Activated T-helper 2 cell treated with anti-CD3 and anti-CD28 coated beads, Interferon-gamma antibody, Interleukin-2, Interleukin-4, amounts not matched to agents 10 μg/mL and 5 μg/mL and 100 μg/mL, durations not matched to agents 14 hours and 24 hours and 36 hours (primary cell): ENCODE results near the gene GTF3C5. TPM values are rescaled to one million over a fixed set of nuclear protein-coding genes. Genes with fewer than 3 reads are reported as not detected.
"Not testable (repeated sequence)": the region's sequence is repeated elsewhere in the genome, so short reads cannot be mapped to it uniquely, and the experiment has no call there.

ENCODE experiments used
- DNase-seq: peaks from one replicate; pipeline ENCODE4 v3.0.0; 2021; ENCODE audit warnings: low spot score
- H3K27ac Mint-ChIP-seq: one replicate; pipeline ENCODE4 v1.8.0; 2021; ENCODE audit warnings: mixed read lengths
- H3K27me3 Mint-ChIP-seq: one replicate; pipeline ENCODE4 v1.8.0; 2021; ENCODE audit warnings: low read depth, mixed read lengths
- H3K36me3 Mint-ChIP-seq: one replicate; pipeline ENCODE4 v1.8.0; 2021; ENCODE audit warnings: low read depth, mixed read lengths
- H3K4me1 Mint-ChIP-seq: one replicate; pipeline ENCODE4 v1.8.0; 2021; ENCODE audit warnings: low read depth, mixed read lengths
- H3K4me3 Mint-ChIP-seq: one replicate; pipeline ENCODE4 v1.8.0; 2021; ENCODE audit warnings: low read depth, mild to moderate bottlenecking, moderate library complexity, mixed read lengths
- H3K9me3 Mint-ChIP-seq: one replicate; pipeline ENCODE4 v1.8.0; 2021; ENCODE audit warnings: mixed read lengths
- intact Hi-C: fragments of 100-400 bp; cut with micrococcal nuclease; formaldehyde crosslinking; loops from one replicate; pipeline ENCODE4 v1.15.1; 2023
- total RNA-seq: library from RNA; stranded (reverse); gene quantifications from 2 replicates; pipeline ENCODE4 v1.2.3, GENCODE V29; 2022

Gene GTF3C5
- total RNA-seq, 1 donor from 2014 or later = 89.7 TPM

DNA sequence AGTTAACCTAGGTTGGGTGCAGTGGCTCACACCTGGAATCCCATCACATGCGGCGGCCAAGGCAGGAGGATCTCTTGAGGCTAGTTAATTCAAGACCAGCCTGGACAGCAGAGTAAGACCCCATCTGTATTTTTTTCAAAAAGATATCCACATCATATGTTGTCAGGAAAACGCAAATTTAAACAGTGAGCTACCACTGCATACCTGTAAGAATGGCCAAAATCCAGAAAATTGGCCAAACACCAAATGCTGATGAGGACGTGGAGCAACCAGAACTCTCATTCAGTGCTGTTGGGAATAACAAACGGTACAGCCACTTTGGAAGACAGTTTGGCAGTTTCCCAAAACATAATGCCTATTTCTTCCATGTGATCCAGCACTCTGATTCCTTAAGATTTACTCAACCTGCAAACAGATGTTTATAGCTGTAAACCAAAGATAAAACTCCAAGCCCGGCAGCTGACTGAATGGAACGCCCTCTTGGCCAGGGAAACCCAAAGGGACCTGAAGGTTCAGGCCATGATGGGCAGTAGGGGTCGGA is 43.4 kb downstream of the GTF3C5 start:
- H3K9me3 Mint-ChIP-seq = no peaks in the 10 kb centered on the region
- H3K36me3 Mint-ChIP-seq = no peaks in the 10 kb centered on the region
- intact Hi-C loops = no loop called here
- peaks cover 9% of the 10 kb centered on the region for H3K27me3 Mint-ChIP-seq
- no peaks in the 10 kb centered on the region for H3K4me1 Mint-ChIP-seq
- no peak for DNase-seq
- H3K4me3 Mint-ChIP-seq = no peak overlapping the region
- H3K27ac Mint-ChIP-seq = no peak overlapping the region

DNA sequence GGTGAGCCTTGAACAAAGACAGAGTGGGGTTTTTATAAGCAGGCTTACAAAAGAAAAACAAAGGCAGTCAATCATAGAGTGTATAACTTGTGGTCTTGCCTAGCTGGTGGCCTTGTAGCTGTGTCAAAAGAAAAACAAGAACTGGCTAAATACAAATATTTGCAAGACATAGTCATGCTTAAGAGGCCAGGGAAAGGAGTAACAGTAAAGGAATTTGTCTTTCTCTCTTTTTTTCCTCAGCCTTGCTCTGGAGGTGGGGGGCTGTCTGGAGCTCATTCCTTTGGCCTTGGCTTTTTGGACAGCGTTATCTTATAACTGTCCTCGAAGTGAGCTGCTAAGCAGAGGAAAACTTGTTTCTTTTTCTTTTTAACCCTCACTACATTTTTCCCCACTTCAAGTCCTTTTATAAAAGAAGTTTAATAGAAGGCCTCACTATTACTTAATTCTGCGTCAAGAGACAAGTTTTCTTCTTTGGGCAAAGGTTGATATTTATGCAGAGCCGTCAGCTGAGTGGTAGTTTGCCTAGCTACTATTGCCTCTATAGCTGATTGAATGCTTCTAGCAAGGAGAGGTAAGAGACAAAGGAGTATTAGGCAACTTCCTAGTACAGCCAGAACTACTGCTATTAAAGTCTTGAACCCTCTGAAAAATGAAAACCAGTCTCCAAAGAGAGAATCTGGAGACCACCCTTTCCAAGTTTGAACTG is 45.3 kb downstream of the GTF3C5 start:
- Mint-ChIP-seq H3K36me3 (no peaks in the 10 kb centered on the region), H3K4me3 (no peak overlapping the region), H3K9me3 (no peaks in the 10 kb centered on the region), H3K27ac (no peak overlapping the region), H3K27me3 (peaks cover 15% of the 10 kb centered on the region), H3K4me1 (no peaks in the 10 kb centered on the region)
- intact Hi-C loops = no loop called here
- DNase-seq = no peak

DNA sequence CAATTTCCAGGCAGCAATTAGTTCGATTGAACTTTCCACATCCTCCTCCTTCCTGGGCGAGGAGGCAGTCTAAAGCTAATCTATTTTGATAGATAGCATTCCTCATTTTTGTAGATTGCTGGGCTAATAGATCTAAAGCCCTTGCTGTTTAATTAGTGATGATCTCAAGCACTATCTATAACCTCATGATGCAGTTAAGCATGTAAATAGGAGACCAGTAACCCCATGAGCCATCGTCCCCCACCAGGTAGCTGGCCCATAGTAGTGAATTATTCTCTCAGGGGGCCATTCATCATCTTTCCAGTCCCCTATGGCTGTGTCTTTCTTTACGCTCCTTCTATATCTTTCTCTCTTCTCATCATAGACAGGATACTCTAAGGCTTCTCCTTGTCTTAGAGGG is 45.9 kb downstream of the GTF3C5 start:
- H3K9me3 Mint-ChIP-seq = no peaks in the 10 kb centered on the region
- no peak overlapping the region for H3K4me3 Mint-ChIP-seq
- no peak overlapping the region for H3K27ac Mint-ChIP-seq
- peaks cover 15% of the 10 kb centered on the region for H3K27me3 Mint-ChIP-seq
- intact Hi-C loops = no loop called here
- no peaks in the 10 kb centered on the region for H3K4me1 Mint-ChIP-seq
- DNase-seq = no peak
- no peaks in the 10 kb centered on the region for H3K36me3 Mint-ChIP-seq

DNA sequence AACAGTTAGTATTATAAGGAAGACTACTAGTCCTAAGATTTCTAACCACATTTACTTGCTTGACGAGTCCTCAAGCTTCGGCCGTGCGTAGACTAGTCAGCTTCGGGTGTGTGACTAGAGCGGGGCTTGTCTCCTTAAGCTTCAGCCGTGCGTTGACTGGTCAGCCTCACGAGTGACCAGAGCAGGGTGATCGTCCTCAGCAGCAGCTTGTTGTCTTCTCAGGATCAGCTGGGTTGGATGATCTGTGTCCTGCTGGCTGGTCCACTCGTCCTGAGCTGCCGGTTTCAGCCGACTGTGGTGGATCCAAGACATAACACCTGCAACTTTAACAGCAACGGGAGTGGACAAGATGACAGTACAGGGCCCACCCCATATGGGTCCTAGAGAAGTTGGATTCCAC is 47.7 kb downstream of the GTF3C5 start:
- intact Hi-C loops = no loop called here
- H3K27me3 Mint-ChIP-seq = peaks cover 15% of the 10 kb centered on the region
- no peaks in the 10 kb centered on the region for H3K9me3 Mint-ChIP-seq
- no peaks in the 10 kb centered on the region for H3K36me3 Mint-ChIP-seq
- H3K4me1 Mint-ChIP-seq = no peaks in the 10 kb centered on the region
- H3K27ac Mint-ChIP-seq = no peak overlapping the region
- no peak for DNase-seq
- H3K4me3 Mint-ChIP-seq = no peak overlapping the region

DNA sequence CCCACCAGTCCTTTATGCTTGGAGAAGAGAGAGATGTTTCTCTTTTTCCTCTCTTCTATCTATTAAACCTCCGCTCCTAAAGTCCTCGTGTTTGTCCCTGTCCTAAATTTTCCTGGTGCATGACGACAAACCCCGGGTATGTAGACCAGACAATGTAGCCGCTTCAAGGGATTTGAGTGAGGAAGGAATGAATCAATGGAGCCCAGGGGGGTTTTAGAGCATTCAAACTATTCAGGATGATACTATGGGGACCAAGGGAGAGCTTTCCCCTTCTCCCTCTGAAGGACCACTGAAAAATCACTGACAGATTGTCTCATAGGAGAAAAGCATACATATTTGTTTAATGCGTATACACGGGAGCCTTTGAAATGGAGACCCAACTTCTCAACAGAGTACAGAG is 49.4 kb downstream of the GTF3C5 start:
- Mint-ChIP-seq H3K4me3 (no peak overlapping the region), H3K27me3 (peaks cover 15% of the 10 kb centered on the region), H3K27ac (no peak overlapping the region)

DNA sequence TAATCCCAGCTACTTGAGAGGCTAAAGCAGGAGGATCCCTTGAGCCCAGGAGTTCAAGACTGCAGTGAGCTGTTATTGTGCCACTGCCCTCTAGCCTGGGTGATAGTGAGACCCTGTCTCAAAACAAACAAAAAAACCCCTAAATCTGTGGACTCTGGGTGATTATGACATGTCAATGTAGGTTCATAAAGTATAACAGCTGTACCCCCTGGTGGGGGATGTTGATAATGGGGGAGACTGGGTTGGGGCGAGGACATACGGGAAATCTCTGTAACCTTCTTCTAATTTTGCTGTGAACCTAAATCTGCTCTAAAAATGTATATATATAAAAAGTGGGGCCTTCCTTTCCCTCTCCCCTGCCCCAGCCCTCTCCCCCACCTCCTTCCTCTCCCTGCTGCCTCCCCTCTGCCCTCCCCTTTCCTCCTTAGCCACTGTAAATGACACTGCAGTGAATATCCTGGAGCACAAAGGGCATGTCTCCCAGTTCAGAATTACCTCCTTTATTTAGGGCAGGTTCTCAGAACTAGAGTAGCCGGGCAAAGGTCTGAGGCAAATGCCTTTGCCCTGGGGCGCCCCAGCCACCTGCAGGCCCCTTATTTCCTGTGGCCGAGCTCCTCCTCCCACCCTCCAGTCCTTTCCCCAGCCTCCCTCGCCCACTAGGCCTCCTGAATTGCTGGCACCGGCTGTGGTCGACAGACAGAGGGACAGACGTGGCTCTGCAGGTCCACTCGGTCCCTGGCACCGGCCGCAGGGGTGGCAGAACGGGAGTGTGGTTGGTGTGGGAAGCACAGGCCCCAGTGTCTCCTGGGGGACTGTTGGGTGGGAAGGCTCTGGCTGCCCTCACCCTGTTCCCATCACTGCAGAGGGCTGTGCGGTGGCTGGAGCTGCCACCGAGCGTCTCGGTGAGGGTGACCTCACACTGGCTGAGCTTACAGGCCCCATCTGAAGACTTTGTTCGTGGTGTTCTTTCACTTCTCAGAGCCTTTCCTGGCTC is 50.3 kb downstream of the GTF3C5 start:
- H3K4me3 Mint-ChIP-seq, H3K27me3 Mint-ChIP-seq, H3K9me3 Mint-ChIP-seq, H3K4me1 Mint-ChIP-seq, H3K27ac Mint-ChIP-seq, intact Hi-C loops, DNase-seq, H3K36me3 Mint-ChIP-seq: not testable (repeated sequence)

More for the DNA sequence above, 49.4 kb downstream of the GTF3C5 start:
- Mint-ChIP-seq H3K36me3 (no peaks in the 10 kb centered on the region), H3K4me1 (no peaks in the 10 kb centered on the region), H3K9me3 (no peaks in the 10 kb centered on the region)
- intact Hi-C loops = no loop called here
- no peak for DNase-seq

DNA sequence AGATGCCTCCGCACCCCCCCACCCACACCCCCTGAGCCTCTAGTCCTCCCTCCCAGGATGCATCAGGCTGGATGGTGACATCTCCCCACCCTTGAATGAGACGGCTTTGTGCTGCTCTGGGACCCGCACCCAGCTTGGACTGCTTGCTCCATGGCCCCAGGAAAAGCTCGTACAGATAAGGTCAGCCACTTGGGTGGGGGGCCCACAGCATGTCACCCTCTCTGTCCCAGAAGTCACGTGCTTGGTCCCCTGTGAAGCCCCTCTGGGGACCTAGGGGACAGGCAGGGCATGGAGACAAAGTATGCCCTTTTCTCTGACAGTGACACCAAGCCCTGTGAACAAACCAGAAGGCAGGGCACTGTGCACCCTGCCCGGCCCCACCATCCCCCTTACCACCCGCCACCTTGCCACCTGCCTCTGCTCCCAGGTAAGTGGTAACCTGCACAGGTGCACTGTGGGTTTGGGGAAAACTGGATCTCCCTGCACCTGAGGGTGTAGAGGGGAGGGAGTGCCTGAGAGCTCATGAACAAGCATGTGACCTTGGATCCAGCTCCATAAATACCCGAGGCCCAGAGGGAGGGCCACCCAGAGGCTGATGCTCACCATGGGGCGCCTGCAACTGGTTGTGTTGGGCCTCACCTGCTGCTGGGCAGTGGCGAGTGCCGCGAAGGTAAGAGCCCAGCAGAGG is 51.3 kb downstream of the GTF3C5 start:
- H3K27ac Mint-ChIP-seq, intact Hi-C loops, DNase-seq, H3K9me3 Mint-ChIP-seq, H3K4me1 Mint-ChIP-seq, H3K27me3 Mint-ChIP-seq, H3K4me3 Mint-ChIP-seq, H3K36me3 Mint-ChIP-seq: not testable (repeated sequence)

DNA sequence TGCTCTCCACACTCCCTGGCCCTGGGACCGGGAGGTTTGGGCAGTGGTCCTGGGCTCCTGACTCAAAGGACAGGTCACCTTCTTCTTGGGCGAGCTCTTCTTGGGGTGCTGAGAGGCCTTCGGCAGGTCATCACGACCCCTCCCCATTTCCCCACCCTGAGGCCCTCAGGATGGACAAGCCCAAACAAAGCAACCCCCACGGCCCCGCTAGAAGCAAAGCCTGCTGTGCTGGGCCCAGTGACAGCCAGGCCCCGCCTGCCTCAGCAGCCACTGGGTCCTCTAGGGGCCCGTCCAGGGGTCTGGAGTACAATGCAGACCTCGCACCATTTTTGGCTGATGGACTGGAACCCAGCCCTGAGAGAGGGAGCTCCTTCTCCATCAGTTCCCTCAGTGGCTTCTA is 52.9 kb downstream of the GTF3C5 start:
- H3K9me3 Mint-ChIP-seq, H3K27ac Mint-ChIP-seq, DNase-seq, H3K36me3 Mint-ChIP-seq, H3K4me1 Mint-ChIP-seq, intact Hi-C loops, H3K27me3 Mint-ChIP-seq, H3K4me3 Mint-ChIP-seq: not testable (repeated sequence)

DNA sequence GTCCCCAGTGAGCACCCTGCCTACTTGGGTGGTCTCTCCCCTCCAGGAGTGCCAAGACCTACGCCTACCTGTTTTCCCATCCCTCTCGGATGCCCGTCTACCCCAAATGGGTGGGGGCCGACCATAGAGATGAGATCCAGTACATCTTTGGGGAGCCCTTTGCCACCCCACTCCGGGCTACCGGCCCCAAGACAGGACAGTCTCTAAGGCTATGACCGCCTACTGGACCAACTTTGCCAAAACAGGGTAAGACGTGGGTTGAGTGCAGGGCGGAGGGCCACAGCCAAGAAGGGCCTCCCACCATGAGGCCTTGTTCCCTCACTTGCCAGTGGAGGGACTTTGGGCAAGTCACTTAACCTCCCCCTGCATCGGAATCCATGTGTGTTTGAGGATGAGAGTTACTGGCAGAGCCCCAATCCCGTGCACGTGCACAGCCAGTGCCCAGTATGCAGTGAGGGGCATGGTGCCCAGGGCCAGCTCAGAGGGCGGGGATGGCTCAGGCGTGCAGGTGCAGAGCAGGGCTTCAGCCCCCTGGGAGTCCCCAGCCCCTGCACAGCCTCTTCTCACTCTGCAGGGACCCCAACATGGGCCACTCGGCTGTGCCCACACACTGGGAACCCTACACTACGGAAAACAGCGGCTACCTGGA is 55.5 kb downstream of the GTF3C5 start:
- H3K36me3 Mint-ChIP-seq, DNase-seq, intact Hi-C loops, H3K4me3 Mint-ChIP-seq, H3K4me1 Mint-ChIP-seq, H3K9me3 Mint-ChIP-seq, H3K27me3 Mint-ChIP-seq, H3K27ac Mint-ChIP-seq: not testable (repeated sequence)

DNA sequence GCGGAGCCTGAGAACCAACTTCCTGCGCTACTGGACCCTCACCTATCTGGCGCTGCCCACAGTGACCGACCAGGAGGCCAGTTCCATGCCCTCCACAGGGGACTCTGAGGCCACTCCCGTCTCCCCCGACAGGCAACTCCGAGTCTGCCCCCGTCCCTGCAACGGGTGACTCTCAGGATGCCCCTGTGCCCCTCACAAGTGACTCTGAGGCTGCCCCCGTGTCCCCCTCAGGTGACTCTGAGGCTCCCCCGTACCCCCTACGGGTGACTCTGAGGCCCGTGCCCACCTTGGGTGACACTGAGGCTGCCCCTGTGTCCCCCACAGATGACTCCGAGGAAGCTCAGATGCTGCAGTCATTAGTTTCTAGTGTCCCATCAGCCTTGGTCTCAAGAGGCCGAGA is 56.1 kb downstream of the GTF3C5 start:
- Mint-ChIP-seq H3K4me3 (no peak overlapping the region), H3K36me3 (no peaks in the 10 kb centered on the region), H3K4me1 (no peaks in the 10 kb centered on the region), H3K9me3 (no peaks in the 10 kb centered on the region), H3K27me3 (no peaks in the 10 kb centered on the region), H3K27ac (no peak overlapping the region)
- intact Hi-C loops = no loop called here
- no peak for DNase-seq

DNA sequence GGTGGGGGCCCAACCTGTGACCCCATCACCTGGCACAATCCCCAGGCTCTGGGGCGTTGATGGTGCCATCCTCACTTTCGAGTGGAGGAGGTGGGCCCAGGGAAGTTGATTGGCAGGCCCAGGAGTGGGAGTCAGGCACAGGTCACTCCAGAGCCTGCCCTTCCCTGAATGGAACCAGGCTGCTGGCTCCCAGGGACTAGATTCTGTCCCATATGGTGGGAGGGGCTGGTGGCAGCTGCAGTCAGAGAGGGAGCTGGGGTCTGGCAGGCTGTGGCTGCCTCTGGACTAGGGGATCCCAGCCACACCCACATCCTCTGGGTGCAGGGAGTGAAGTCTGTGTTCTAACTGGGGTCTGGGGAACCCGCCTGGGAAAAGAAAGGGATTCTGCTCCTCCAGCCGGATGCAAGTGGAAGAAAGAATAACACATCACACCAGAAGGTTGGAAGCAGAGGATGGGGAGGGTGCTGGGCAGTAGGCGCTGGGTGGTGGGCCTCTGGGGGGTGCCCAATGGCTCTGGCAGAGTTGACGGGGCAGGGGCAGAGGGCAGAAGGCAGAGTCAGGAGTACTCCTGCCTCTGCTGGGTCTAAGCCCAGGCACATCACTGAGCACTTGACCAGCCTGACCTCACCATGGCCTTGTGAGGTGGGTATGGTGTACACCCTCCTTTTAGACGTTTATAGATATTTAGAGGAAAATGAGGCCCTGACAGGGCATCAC is 56.8 kb downstream of the GTF3C5 start:
- no peak overlapping the region for H3K27ac Mint-ChIP-seq
- no peaks in the 10 kb centered on the region for H3K27me3 Mint-ChIP-seq
- no peaks in the 10 kb centered on the region for H3K9me3 Mint-ChIP-seq
- no peaks in the 10 kb centered on the region for H3K4me1 Mint-ChIP-seq
- intact Hi-C loops = no loop called here
- no peak for DNase-seq
- no peak overlapping the region for H3K4me3 Mint-ChIP-seq
- no peaks in the 10 kb centered on the region for H3K36me3 Mint-ChIP-seq
